VCaP (cell line): ENCODE results near the gene SUV39H1.

Experiments
- H3K27ac ChIP-seq: fragments of 450-650 bp; 2 replicates; pipeline ENCODE4 v1.5.1; 2017
- CTCF ChIP-seq: fragments of 450-650 bp; conservative IDR thresholded peaks from 2 replicates; pipeline ENCODE4 v1.5.1; 2017; ENCODE audit warnings: mild to moderate bottlenecking, moderate library complexity

SUV39H1 gene

DNA sequence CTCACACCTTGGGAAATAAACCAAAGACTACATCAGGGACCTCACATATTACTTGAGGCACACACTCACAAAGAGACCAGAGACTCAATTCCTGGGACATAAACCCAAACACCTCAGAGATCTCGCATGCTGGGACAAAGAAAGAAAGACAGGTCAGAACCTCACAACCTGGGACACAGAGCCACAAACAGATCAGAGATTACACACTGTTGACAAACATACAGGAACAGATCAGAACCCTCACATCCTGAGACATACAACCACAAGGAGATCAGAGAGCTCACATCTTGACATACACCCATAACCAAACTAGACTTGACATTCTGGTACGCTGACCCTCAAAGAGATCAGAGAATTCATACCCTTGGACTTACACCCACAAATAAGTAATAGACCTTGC, 17.3 kb downstream of the SUV39H1 start:
- H3K27ac ChIP-seq = no peak overlapping the region
- TF ChIP-seq CTCF = no peak

GRCh38 chrX:48714573-48714972, 18.0 kb downstream of the SUV39H1 start:
- H3K27ac ChIP-seq = no peak overlapping the region
- TF ChIP-seq CTCF = no peak

- no peak for TF ChIP-seq CTCF
These were observed 18.5 kb downstream of the SUV39H1 start for GRCh38 chrX:48715072-48715471.

DNA sequence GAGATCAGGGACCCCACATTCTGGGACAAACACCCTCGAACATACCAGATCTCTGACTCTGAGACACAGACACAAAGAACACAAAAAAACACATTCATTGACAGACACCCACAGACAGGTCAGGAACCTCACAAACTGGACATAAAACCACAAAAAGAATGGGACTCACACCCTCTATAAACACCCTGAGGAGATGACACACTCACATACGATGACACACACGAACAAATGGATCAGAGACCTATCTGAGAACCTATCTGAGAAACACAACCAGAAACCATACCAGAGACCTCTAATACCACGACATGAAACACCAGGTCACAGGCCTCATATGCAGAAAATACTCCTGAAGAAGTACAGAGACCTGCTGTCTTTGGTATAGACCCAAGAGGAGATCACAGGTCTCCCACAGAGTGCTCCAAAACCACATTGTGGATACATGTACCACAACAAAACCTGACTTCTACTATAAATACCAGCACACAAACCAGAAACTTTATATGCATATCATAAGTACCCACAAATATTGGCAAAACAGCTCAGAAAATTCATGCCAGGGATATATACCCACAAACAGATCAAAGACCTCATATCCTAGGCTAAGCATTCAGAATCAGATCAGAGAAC, 19.5 kb downstream of the SUV39H1 start:
- TF ChIP-seq CTCF = no peak
- no peak overlapping the region for H3K27ac ChIP-seq

More at GRCh38 chrX:48715072-48715471, 18.5 kb downstream of the SUV39H1 start:
- H3K27ac ChIP-seq = no peak overlapping the region

GRCh38 chrX:48719958-48720357, 23.4 kb downstream of the SUV39H1 start:
- TF ChIP-seq CTCF = no peak
- H3K27ac ChIP-seq = no peak overlapping the region

GRCh38 chrX:48720577-48721250, 24.2 kb downstream of the SUV39H1 start:
- H3K27ac ChIP-seq = no peak overlapping the region
- no peak for TF ChIP-seq CTCF

DNA sequence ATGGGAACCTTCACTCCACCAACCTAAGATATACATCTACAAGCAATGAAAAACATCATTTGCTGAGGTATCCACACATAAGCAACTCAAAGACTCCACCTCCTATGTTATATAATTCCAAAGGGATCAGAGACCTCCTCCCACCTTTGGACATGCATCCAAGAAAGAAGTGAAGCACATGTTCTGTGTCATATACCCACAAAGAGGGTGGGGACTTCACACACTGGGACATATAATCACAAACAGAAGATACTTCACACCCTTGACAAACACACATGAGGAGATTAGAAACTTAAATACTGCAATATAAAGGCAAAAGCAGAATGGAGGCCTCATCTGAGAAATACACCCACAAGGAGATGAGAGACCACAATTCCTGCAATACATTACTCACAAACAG, 25.4 kb downstream of the SUV39H1 start:
- no peak overlapping the region for H3K27ac ChIP-seq
- TF ChIP-seq CTCF = no peak
